ENCODE data around the gene HSD17B4. TPM values are rescaled to one million over a fixed set of nuclear protein-coding genes. Genes with fewer than 3 reads are reported as not detected.

Gene HSD17B4
- total RNA-seq, 4 donors from 2014 or later = 105 to 224 (median 166) TPM

- no peak for DNase-seq
- Histone ChIP-seq H3K36me3 (peaks cover 0 to 22% (median 9%) of the 10 kb centered on the region in 4 donors), H3K9me3 (no peaks in the 10 kb centered on the region), H3K4me3 (no peak overlapping the region), H3K27ac (no peak overlapping the region), H3K4me1 (no peaks in the 10 kb centered on the region), H3K27me3 (no peaks in the 10 kb centered on the region)
- intact Hi-C loops (cut with DNase I; ENCODE audit: low total_unique reads) = no loop called here
- in situ Hi-C loops (cut with MboI; ENCODE audit: low pct_ligation_motif_present in 1 of 4, low pct_unique_long_range_greater_than_20kb in 1 of 4, low sequenced_read_pairs in 3 of 4) = no loop called here
- no peak for TF ChIP-seq POLR2A (IDR thresholded peaks at IDR 0.05)
- no peak for TF ChIP-seq EP300 (IDR thresholded peaks at IDR 0.05; ENCODE audit: low read depth)
- TF ChIP-seq CTCF (IDR thresholded peaks at IDR 0.05) = no peak
- no peak for TF ChIP-seq POLR2AphosphoS5 (IDR thresholded peaks at IDR 0.05)
- 70 to 73% methylated on average over 1 of the region's 1 CpG for WGBS, 2 donors (ENCODE audit: low coverage in 1 of 2)
These were observed 89.4 kb downstream of the HSD17B4 start for GRCh38 chr5:119541716-119542115.

- WGBS, 2 donors (ENCODE audit: low coverage in 1 of 2) = 73 to 92% methylated on average over 4 of the region's 4 CpGs
- in situ Hi-C loops (cut with MboI; ENCODE audit: low pct_ligation_motif_present in 1 of 4, low pct_unique_long_range_greater_than_20kb in 1 of 4, low sequenced_read_pairs in 3 of 4) = no loop called here
- intact Hi-C loops (cut with DNase I; ENCODE audit: low total_unique reads) = no loop called here
- no peak for DNase-seq
- no peak overlapping the region for H3K27ac ChIP-seq
- no peak for TF ChIP-seq POLR2A (IDR thresholded peaks at IDR 0.05)
- no peak for TF ChIP-seq CTCF (IDR thresholded peaks at IDR 0.05)
- TF ChIP-seq EP300 (IDR thresholded peaks at IDR 0.05; ENCODE audit: low read depth) = no peak
- no peak for TF ChIP-seq POLR2AphosphoS5 (IDR thresholded peaks at IDR 0.05)
- H3K4me1 ChIP-seq = no peaks in the 10 kb centered on the region
- H3K36me3 ChIP-seq = no peaks in the 10 kb centered on the region
- no peak overlapping the region for H3K4me3 ChIP-seq
- H3K27me3 ChIP-seq = no peaks in the 10 kb centered on the region
- H3K9me3 ChIP-seq = peaks cover 0 to 2% of the 10 kb centered on the region in 2 donors
These were observed 99.5 kb downstream of the HSD17B4 start for GRCh38 chr5:119551819-119552218.

- Histone ChIP-seq H3K9me3 (peaks cover 0 to 7% of the 10 kb centered on the region in 2 donors), H3K4me1 (no peaks in the 10 kb centered on the region), H3K36me3 (no peaks in the 10 kb centered on the region), H3K27me3 (no peaks in the 10 kb centered on the region), H3K4me3 (no peak overlapping the region), H3K27ac (no peak overlapping the region)
- DNase-seq = no peak
- no peak for TF ChIP-seq CTCF (IDR thresholded peaks at IDR 0.05)
- no peak for TF ChIP-seq POLR2A (IDR thresholded peaks at IDR 0.05)
- TF ChIP-seq EP300 (IDR thresholded peaks at IDR 0.05; ENCODE audit: low read depth) = no peak
- no peak for TF ChIP-seq POLR2AphosphoS5 (IDR thresholded peaks at IDR 0.05)
- WGBS, 2 donors (ENCODE audit: low coverage in 1 of 2) = 76 to 85% methylated on average over 2 of the region's 2 CpGs
- in situ Hi-C loops (cut with MboI; ENCODE audit: low pct_ligation_motif_present in 1 of 4, low pct_unique_long_range_greater_than_20kb in 1 of 4, low sequenced_read_pairs in 3 of 4) = no loop called here
- intact Hi-C loops (cut with DNase I; ENCODE audit: low total_unique reads) = no loop called here
These were observed 102.3 kb downstream of the HSD17B4 start for GRCh38 chr5:119554597-119554996.

GRCh38 chr5:119570910-119571309, 118.6 kb downstream of the HSD17B4 start:
- H3K27ac ChIP-seq = no peak overlapping the region
- H3K4me1 ChIP-seq = no peaks in the 10 kb centered on the region
- in situ Hi-C loops (cut with MboI; ENCODE audit: low pct_ligation_motif_present in 1 of 4, low pct_unique_long_range_greater_than_20kb in 1 of 4, low sequenced_read_pairs in 3 of 4) = no loop called here
- H3K36me3 ChIP-seq = no peaks in the 10 kb centered on the region
- no peaks in the 10 kb centered on the region for H3K27me3 ChIP-seq
- no peak overlapping the region for H3K4me3 ChIP-seq
- TF ChIP-seq EP300 (IDR thresholded peaks at IDR 0.05; ENCODE audit: low read depth) (no peak), POLR2A (IDR thresholded peaks at IDR 0.05) (no peak), POLR2AphosphoS5 (IDR thresholded peaks at IDR 0.05) (no peak), CTCF (IDR thresholded peaks at IDR 0.05) (no peak)
- intact Hi-C loops (cut with DNase I; ENCODE audit: low total_unique reads) = no loop called here
- no peak for DNase-seq
- no peaks in the 10 kb centered on the region for H3K9me3 ChIP-seq

Measured in transverse colon (tissue), 4 donors.